Measurements from ENCODE around the gene SLC41A3.

SLC41A3 gene

DNA sequence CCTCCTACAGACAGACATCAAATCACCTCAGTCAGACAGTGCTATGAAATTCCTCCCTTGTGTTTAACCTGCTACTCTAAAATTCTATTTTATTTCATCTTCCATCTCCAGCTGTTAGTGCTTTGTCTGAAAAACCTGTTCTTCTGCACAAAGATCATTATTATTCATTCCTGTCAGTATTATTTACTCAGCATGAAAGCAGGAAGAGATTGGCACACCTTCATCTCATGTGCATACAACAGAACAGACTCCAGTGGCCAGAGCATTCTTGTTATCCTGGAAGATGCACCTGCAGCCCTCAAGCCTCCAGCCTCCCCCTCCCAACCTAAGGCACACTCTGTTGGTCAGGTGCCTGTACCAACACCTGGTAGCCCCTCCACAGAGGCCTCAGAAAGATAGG is 116.8 kb downstream of the SLC41A3 start:
- TF ChIP-seq, protein P1, sequence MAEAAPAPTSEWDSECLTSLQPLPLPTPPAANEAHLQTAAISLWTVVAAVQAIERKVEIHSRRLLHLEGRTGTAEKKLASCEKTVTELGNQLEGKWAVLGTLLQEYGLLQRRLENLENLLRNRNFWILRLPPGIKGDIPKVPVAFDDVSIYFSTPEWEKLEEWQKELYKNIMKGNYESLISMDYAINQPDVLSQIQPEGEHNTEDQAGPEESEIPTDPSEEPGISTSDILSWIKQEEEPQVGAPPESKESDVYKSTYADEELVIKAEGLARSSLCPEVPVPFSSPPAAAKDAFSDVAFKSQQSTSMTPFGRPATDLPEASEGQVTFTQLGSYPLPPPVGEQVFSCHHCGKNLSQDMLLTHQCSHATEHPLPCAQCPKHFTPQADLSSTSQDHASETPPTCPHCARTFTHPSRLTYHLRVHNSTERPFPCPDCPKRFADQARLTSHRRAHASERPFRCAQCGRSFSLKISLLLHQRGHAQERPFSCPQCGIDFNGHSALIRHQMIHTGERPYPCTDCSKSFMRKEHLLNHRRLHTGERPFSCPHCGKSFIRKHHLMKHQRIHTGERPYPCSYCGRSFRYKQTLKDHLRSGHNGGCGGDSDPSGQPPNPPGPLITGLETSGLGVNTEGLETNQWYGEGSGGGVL (tag by site-specific recombination; IDR thresholded peaks at IDR 0.05) = no peak
- TF ChIP-seq TCF7L2 (IDR thresholded peaks at IDR 0.05; ENCODE audit: borderline replicate concordance, low read depth, low read length) = no peak
- no peak for TF ChIP-seq ZNF544 (tag by site-specific recombination; IDR thresholded peaks at IDR 0.05)
- no peak for TF ChIP-seq ZNF510 (tag by site-specific recombination; IDR thresholded peaks at IDR 0.05; ENCODE audit: insufficient replicate concordance)
- TF ChIP-seq SALL2 (tag by site-specific recombination; IDR thresholded peaks at IDR 0.05; ENCODE audit: borderline replicate concordance) = no peak
- no peak for TF ChIP-seq KLF1 (tag by site-specific recombination; IDR thresholded peaks at IDR 0.05)
- TF ChIP-seq SCRT1 (tag by site-specific recombination; IDR thresholded peaks at IDR 0.05; ENCODE audit: borderline replicate concordance) = no peak
- TF ChIP-seq, protein P2, sequence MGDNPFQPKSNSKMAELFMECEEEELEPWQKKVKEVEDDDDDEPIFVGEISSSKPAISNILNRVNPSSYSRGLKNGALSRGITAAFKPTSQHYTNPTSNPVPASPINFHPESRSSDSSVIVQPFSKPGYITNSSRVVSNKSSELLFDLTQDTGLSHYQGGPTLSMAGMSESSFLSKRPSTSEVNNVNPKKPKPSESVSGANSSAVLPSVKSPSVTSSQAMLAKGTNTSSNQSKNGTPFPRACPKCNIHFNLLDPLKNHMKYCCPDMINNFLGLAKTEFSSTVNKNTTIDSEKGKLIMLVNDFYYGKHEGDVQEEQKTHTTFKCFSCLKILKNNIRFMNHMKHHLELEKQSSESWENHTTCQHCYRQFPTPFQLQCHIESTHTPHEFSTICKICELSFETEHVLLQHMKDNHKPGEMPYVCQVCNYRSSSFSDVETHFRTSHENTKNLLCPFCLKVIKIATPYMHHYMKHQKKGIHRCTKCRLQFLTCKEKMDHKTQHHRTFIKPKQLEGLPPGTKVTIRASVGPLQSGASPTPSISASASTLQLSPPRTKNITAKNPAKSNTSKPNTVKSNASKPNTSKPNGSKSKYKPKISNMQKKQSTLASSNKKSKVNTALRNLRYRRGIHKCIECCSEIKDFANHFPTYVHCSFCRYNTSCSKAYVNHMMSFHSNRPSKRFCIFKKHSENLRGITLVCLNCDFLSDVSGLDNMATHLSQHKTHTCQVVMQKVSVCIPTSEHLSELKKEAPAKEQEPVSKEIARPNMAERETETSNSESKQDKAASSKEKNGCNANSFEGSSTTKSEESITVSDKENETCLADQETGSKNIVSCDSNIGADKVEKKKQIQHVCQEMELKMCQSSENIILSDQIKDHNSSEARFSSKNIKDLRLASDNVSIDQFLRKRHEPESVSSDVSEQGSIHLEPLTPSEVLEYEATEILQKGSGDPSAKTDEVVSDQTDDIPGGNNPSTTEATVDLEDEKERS (tag by site-specific recombination; IDR thresholded peaks at IDR 0.05) = no peak
- TF ChIP-seq YY1 (tag by site-specific recombination; IDR thresholded peaks at IDR 0.05) = no peak
- TF ChIP-seq ZNF777 (tag by site-specific recombination; IDR thresholded peaks at IDR 0.05; ENCODE audit: borderline replicate concordance) = no peak
- no peak for TF ChIP-seq ZFP69B (tag by site-specific recombination; IDR thresholded peaks at IDR 0.05)
- no peak for TF ChIP-seq ZNF274 (IDR thresholded peaks at IDR 0.05; ENCODE audit: low read length)
- TF ChIP-seq ZNF274 (tag by site-specific recombination; IDR thresholded peaks at IDR 0.05; ENCODE audit: borderline replicate concordance) = no peak
- TF ChIP-seq ZNF416 (tag by site-specific recombination; IDR thresholded peaks at IDR 0.05) = no peak
- TF ChIP-seq ZNF768 (tag by site-specific recombination; IDR thresholded peaks at IDR 0.05) = no peak
- H3K36me3 ChIP-seq (ENCODE audit: control insufficient read depth in 2 of 2, insufficient read depth in 1 of 2, low read length in 2 of 2) = no peaks in the 10 kb centered on the region
- ChIA-PET POLR2A (no interaction called here), CTCF (no interaction called here)
- no peaks in the 10 kb centered on the region for H3K9me3 ChIP-seq (ENCODE audit: control insufficient read depth, insufficient read depth, low read depth, low read length)
- H3K4me1 ChIP-seq (ENCODE audit: control insufficient read depth, insufficient read depth, low read length) = no peaks in the 10 kb centered on the region
- no peak overlapping the region for H3K27ac ChIP-seq (ENCODE audit: extremely low read depth, low read depth, low read length)
- H3K4me3 ChIP-seq (ENCODE audit: low read depth, low read length) = no peak overlapping the region

DNA sequence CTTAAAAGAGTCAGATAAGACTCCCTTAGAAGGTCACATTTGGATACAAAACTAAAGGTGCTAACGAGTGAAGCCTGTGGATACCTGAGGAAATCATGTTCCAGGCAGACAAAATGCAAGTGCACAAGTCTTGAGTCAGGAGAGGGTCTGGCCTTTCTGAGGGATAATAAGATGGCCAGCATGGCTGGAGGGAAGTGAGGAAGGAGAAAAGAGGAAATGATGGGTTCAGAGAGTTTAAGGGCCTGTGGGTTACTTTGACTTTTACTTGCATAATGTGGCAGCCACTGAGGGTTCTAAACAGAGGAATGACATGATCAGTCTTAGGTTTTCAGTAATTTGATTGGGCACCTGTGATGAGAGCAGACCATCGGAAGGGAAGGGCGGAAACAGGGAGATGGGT is 118.4 kb downstream of the SLC41A3 start:
- no peaks in the 10 kb centered on the region for H3K9me3 ChIP-seq (ENCODE audit: control insufficient read depth, insufficient read depth, low read depth, low read length)
- no peak overlapping the region for H3K4me3 ChIP-seq (ENCODE audit: low read depth, low read length)
- ChIA-PET POLR2A (no interaction called here), CTCF (no interaction called here)
- no peak overlapping the region for H3K27ac ChIP-seq (ENCODE audit: extremely low read depth, low read depth, low read length)
- no peaks in the 10 kb centered on the region for H3K4me1 ChIP-seq (ENCODE audit: control insufficient read depth, insufficient read depth, low read length)
- no peaks in the 10 kb centered on the region for H3K36me3 ChIP-seq (ENCODE audit: control insufficient read depth in 2 of 2, insufficient read depth in 1 of 2, low read length in 2 of 2)
- TF ChIP-seq ZNF266 (tag by site-specific recombination; IDR thresholded peaks at IDR 0.05; ENCODE audit: low read depth) = no peak
- no peak for TF ChIP-seq ZNF211 (tag by site-specific recombination; IDR thresholded peaks at IDR 0.05; ENCODE audit: low read depth)
- no peak for TF ChIP-seq ZNF433 (tag by site-specific recombination; IDR thresholded peaks at IDR 0.05; ENCODE audit: low read depth)
- TF ChIP-seq, protein P3, sequence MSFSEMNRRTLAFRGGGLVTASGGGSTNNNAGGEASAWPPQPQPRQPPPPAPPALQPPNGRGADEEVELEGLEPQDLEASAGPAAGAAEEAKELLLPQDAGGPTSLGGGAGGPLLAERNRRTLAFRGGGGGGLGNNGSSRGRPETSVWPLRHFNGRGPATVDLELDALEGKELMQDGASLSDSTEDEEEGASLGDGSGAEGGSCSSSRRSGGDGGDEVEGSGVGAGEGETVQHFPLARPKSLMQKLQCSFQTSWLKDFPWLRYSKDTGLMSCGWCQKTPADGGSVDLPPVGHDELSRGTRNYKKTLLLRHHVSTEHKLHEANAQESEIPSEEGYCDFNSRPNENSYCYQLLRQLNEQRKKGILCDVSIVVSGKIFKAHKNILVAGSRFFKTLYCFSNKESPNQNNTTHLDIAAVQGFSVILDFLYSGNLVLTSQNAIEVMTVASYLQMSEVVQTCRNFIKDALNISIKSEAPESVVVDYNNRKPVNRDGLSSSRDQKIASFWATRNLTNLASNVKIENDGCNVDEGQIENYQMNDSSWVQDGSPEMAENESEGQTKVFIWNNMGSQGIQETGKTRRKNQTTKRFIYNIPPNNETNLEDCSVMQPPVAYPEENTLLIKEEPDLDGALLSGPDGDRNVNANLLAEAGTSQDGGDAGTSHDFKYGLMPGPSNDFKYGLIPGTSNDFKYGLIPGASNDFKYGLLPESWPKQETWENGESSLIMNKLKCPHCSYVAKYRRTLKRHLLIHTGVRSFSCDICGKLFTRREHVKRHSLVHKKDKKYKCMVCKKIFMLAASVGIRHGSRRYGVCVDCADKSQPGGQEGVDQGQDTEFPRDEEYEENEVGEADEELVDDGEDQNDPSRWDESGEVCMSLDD (tag by site-specific recombination; IDR thresholded peaks at IDR 0.05) = no peak
- no peak for TF ChIP-seq ZNF394 (tag by site-specific recombination; IDR thresholded peaks at IDR 0.05; ENCODE audit: borderline replicate concordance)
- TF ChIP-seq ZNF548 (tag by site-specific recombination; IDR thresholded peaks at IDR 0.05) = no peak
- TF ChIP-seq, protein P4, sequence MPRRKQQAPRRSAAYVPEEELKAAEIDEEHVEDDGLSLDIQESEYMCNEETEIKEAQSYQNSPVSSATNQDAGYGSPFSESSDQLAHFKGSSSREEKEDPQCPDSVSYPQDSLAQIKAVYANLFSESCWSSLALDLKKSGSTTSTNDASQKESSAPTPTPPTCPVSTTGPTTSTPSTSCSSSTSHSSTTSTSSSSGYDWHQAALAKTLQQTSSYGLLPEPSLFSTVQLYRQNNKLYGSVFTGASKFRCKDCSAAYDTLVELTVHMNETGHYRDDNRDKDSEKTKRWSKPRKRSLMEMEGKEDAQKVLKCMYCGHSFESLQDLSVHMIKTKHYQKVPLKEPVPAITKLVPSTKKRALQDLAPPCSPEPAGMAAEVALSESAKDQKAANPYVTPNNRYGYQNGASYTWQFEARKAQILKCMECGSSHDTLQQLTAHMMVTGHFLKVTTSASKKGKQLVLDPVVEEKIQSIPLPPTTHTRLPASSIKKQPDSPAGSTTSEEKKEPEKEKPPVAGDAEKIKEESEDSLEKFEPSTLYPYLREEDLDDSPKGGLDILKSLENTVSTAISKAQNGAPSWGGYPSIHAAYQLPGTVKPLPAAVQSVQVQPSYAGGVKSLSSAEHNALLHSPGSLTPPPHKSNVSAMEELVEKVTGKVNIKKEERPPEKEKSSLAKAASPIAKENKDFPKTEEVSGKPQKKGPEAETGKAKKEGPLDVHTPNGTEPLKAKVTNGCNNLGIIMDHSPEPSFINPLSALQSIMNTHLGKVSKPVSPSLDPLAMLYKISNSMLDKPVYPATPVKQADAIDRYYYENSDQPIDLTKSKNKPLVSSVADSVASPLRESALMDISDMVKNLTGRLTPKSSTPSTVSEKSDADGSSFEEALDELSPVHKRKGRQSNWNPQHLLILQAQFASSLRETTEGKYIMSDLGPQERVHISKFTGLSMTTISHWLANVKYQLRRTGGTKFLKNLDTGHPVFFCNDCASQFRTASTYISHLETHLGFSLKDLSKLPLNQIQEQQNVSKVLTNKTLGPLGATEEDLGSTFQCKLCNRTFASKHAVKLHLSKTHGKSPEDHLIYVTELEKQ (tag by site-specific recombination; IDR thresholded peaks at IDR 0.05; ENCODE audit: borderline replicate concordance) = no peak
- TF ChIP-seq ZNF423 (tag by site-specific recombination; IDR thresholded peaks at IDR 0.05) = no peak
- TF ChIP-seq ZNF768 (tag by site-specific recombination; IDR thresholded peaks at IDR 0.05) = no peak
- no peak for TF ChIP-seq ZNF660 (tag by site-specific recombination; IDR thresholded peaks at IDR 0.05)

Data from HEK293 (cell line).